Hematopoietic multipotent progenitor cell treated with erythropoietin and hydrocortisone succinate and interleukin-3 and kit ligand, for 17 days (in vitro differentiated cells): ENCODE measurements around the gene PIBF1.
"Not testable (repeated sequence)": the region's sequence is repeated elsewhere in the genome, so short reads cannot be mapped to it uniquely, and the experiment has no call there.

Source experiments
- DNase-seq: peaks from one replicate; pipeline ENCODE4 v3.0.0-alpha.2; 2015; ENCODE audit warnings: low spot score

PIBF1 gene

DNA sequence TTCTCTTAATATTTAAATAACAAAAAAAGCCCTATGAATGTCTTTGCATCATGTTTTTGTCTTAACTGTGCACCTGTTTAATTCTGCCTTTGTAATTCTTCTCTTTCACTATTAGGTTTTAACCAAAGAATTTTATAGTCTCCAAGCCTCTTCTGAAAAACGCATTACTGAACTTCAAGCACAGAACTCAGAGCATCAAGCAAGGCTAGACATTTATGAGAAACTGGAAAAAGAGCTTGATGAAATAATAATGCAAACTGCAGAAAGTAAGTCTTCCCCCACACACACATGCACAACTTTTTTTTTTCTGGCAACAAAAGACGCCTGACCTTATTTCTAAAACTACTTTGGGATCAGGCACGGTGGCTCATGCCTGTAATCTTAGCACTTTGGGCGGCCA lies 126.5 kb downstream of the PIBF1 start:
- no peak for DNase-seq

DNA sequence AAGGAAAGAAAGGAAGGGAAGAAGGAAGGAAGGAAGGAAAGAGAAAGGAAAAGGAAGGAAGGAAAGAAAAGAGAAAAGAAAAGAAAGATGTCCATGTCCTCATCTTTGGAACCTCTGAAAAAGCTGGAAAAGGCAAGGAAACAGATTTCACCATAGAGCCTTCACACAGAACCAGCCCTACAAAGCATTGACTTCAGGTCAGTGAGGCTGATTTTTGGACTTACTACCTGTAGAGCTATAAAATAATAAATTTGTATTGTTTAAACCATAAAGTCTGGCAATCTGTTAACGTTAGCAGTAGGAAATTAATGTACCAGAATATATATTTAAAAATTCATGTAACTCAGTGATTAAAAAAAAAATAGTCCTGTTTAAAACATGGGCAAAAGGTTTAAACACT lies 130.0 kb downstream of the PIBF1 start:
- DNase-seq, result no peak

DNA sequence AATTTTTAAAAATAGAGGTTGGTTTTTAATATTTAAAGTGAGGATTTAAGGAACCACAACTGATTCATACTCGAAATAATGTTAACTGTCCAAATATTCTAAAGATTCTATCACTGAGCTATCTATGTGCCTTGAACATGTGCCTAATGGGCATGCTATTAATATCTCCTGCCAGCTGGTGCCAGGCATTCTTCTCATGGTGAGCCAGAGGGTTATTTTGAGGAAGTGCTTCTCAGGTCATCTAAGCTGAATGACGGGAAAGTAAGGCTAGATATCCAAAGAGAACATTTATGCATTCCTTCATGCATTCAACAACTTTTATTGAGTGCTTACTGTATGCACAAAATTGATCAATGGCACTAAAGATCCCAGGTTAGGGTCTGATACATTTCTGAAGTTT lies 138.2 kb downstream of the PIBF1 start:
- no peak for DNase-seq

DNA sequence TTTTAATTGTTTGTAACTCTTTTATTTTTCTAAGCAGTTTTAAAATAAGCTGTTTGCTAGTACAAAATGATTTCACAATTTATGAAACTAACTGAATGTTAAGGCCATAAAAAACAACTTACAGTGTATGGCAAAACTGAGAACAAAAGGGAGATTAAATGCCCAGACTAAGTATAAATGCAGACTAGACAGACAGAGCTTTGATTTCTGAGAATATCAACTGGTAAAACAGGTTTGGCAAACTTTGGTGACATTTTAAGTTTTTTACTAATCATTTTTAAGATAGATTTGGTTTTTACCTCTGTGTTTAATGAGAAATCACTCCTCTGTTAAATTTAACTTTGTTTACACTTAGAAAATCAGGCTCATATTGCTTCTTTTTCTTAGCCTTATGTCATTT lies 149.4 kb downstream of the PIBF1 start:
- DNase-seq, result no peak

DNA sequence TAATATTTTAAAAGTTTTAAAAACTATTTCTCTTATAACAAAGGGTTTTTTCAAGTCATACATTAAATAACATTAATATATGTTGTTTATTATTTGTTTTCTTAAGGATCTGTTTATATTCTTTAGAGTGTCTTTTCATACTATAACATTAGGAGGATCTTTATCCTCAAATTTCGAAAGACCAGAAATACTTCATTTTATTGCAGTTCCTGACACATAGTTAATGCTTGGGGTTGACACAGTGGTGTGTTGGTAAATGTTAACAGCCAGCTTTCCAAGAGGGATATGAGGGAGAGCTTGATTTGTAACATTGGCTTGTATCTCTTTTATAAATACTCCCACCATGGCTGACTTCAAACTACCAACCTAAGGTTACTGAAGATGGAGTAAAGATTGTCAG lies 150.3 kb downstream of the PIBF1 start:
- no peak for DNase-seq

DNA sequence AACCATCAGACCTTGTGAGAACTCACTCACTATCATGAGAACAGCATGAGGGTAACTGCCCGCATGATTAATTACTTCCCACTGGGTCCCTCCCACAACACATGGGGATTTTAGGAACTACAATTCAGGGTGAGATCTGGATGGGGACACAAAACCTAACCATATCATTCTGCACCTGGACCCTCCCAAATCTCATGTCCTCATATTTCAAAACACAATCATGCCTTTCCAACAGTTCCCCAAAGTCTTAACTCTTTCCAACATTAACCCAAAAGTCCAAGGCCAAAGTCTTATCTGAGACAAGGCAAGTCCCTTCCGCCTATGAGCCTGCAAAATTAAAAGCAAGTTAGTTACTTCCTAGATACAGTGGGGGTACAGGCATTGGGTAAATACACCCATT lies 164.3 kb downstream of the PIBF1 start:
- DNase-seq, result not testable (repeated sequence)

DNA sequence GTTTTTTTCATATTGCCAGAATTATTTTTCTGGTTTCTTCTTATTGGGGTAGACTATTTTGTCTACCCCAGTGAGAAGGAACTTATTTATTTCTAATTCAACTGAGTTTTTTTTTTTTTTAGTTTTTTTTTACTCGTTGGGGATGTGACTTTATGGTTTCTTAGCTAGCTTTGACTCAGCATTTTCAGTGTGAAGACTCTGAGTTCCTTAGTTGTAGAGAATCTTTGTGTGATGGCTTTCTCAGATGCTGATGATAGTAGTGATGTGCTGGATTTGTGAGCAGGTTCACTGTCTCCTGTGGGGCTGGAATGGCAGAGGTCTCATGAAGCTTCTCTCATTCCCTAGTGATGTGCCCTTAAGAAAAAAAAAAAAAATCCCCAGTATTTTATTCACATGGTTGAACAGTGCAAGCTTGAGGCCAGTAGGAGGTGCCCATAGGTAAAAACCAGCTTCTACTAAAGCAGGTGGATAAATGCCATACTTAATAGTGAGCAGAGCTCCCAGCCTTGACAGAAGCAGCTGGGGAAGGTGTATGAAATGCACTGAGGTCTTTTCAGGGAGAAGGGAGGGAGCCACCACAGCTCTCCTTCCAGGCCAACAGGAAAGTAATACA lies 170.7 kb downstream of the PIBF1 start:
- DNase-seq, result no peak

DNA sequence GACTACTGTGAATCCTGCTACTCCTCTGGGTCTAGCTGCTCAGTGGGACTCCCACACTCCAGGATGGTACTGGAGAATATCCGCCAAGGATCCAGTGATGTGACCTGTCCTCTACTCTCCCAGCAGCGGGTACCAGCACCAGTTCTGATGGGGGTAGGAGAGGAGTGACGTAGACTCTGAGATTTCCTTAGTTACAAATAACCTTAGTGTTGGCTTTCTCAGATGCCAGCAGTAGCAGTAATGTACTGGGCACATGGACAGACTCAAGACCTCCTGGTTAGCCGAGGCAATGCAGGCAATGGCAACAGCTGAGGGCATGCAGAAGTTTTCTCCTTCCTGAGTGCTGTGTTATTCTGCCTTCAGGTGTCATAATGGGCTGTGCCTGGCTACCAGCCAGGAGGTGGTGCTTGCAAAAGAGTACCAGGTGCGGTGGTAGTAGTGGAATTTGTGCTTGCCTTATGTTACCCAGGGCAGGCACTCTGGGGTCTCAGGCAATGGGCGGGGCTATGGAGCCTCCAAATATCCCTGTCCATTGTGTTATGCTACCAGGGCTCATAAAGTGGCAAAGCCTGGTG lies 171.5 kb downstream of the PIBF1 start:
- no peak for DNase-seq

DNA sequence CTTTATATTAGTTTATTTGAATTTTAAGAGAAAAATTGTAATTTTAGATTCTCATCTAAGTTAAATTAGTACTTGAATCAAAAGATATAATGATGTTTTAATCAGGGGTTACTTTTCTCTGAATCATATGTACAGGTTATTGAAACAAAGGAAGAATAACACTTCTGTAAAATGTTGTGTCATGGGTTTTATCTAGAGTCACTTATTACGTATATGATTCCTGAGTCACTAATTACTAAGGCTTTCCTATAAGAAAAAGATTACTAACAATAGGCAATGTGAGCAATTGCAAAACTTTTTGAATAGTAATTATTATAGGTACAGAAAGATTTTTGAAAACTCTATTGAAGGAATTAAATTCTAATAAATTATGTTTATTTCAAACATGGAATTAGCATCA lies 177.7 kb downstream of the PIBF1 start:
- DNase-seq, result no peak

DNA sequence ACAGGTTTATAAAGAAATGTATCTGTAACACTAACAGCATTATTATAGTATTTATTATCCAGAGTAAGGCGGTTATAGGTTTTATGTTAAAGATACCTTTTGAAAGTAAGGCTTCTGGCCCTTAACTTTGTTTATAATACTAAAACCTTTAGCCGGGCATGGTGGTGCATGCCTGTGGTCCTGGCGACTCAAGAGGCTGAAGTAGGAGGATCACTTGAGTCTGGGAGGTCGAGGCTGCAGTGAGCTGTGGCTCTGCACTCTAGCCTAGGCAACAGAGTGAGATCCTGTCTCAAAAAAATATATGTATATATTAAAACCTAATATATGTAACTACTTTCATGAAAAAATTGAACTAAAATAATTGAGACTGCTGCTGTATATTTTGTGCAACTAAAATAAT lies 178.2 kb downstream of the PIBF1 start:
- DNase-seq, result no peak

DNA sequence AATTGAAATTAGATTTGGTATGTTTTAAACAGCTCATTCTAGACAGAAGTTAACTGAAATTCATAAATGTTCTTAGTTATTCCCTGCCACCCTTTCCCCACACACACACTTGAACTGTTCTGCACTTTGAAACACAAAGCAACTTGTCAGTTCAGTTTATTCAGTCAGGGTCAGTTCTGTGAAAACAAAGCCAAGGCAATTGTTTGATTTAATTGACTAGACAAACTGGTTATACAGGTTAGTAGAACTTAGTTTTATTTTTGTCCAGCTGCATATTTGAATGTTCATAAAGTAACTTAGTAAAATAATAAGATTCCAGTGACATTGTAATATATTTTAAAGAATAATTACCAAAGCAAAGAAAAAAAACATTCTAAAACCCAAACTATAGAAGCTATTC lies 178.6 kb downstream of the PIBF1 start:
- DNase-seq, result no peak

DNA sequence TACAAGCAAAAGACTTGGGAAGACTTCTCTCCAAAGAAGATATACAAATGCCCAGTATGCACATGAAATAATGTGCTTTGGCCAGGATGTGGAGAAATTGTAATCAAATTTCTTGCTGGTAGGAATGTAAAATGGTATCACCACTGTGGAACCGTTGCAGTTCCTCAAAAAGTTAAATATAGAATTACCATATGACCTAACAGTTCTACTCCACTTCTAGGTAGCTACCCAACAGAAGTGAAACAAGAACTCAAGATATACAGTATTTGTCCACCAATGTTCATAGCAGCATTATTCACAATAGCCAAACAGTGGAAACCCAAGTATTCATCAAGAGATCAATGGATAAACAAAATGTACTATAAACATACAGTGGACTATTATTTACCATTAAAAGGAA lies 181.8 kb downstream of the PIBF1 start:
- DNase-seq, result no peak

DNA sequence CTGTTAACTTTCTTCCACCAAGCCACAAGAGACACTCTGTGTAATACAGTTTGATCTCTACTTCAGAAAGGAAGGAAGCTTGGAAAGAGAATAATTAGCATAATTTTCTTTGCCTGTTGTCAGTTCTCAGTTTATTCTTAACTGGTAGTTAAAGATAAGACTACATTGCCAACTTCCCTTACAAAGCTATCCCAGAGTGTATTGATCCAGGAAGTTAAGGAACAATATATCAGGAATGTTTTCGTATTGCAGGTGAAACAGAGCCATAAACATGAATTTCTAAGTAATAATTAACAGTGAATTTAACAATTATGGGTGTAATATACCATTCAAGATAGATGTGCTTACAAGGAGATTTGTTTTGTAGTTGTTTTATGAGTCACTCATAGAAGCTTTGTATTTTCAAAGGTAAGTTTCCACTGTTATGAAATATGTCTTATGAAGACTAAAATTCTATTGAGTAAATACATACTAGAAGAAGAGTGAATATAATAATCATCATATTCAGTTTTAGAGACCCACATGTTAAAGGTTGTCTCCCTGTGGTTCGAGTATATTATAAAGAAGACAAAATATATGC lies 188.5 kb downstream of the PIBF1 start:
- no peak for DNase-seq

DNA sequence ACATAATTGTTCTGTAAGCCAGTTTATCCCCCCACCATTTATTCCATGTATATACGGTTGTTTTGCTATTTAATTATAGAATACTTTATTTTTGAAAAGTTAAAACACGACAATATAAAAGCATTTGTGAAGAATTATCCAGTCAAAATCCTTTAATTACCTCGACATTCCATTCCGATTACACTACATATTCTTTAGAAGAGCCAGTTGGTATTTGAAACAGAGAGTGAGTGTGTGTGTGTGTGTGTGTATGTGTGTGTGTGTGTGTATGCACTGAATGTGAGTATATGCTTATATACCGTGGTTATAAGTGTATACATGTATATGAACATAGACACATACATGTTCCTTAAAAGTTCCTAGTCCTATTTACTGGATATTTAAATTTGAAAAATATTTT lies 189.0 kb downstream of the PIBF1 start:
- DNase-seq, result no peak

DNA sequence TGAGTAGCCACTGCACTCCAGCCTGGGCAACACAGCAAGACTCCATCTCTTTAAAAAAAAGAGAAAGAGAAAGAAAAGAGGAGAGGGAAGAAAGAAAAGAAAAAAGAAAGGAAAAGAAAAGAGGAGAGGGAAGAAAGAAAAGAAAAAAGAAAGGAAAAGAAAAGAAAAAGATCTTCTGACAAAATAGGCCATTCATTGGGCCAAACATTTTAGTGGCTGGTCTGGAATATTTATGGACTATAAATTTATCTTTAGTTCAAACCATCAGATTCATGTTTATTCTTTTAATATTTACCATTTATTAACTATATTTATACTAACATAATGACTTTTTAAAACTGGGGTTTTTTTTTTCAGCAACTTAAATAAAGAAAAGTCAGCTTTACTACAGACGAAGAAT lies 191.3 kb downstream of the PIBF1 start:
- no peak for DNase-seq

DNA sequence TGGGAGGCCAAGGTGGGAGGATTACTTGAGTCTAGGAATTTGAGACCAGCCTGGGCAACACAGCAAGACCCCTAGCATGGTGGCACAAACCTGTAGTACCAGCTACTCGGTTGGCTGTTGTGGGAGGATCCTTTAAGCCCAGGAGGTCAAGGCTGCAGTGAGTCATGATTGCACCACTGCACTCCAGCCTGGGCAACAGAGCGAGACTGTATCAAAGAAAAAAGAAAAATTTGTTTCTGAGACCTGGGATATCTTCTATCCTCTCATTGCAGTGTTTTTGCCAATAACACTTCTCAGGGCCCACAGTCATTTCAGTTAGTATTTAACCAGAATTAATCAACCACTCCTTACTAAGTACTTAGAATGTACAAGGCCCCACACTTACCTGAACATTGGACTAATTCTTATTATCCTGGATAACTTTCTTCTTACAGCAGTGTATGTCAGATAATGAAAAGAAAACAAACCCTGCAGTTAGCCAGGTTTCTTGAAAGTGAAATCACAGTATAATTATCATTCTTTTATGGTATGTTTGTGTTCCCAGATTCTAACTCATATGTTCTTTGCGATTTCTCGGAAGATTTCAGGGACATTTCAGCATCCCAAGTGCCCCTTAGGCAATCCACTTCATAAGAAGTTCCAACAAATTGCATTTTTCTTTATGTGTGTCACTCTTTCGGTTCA lies 201.3 kb downstream of the PIBF1 start:
- DNase-seq, result no peak

DNA sequence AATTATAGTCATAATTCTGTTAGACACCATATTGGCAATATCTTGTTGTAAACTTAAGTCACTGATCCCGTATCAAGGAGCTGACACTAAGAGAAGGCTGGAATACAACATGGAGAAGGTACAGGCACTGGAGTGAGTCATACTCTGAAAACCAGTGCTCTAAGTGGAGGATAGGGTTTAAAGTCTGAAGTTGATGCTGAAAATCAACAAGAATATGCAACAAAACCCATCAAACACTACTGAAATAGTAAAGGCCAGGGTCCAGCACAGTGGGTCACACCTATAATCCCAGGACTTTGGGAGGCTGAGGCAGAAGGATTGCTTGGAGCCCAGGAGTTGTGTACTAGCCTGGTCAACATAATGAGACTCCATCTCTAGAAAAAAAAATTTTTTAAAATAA lies 203.7 kb downstream of the PIBF1 start:
- no peak for DNase-seq

DNA sequence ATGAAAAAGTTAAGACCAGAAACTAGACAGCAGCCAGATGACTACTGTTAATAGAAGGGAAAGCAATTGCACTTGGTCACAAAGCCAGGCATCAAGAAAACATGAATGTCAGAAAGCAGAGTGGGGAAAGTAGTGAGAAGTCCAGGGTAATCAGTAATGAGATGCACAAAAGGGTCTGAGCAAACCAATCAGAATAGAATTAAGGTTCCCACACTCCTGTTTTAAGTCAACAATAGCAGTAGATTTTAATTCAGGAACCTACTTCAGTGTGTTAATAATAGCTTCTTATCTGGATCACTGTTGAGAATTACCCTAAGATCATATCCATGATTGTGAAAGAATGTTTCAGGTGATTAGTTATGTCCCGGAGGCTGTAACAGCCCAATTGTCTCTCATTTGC lies 204.3 kb downstream of the PIBF1 start:
- DNase-seq, result no peak

DNA sequence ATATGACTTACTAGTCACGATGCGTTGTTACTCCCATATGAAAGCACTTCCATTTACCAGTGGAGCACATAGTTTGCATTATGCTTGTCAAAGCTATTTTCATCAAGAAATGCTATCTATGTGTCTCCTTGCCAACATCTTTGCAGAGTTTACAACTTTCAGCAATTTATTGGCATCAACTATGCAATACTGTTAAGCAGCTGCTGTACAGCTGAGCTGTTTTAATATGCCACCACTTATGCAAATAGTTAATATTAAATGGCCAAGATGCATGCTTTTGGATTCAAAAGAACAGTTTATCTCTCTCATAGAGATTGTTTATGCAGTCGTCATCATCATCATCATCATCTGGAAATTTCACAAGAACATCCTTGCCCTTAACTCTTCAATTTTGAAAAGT lies 209.0 kb downstream of the PIBF1 start:
- DNase-seq, result no peak

DNA sequence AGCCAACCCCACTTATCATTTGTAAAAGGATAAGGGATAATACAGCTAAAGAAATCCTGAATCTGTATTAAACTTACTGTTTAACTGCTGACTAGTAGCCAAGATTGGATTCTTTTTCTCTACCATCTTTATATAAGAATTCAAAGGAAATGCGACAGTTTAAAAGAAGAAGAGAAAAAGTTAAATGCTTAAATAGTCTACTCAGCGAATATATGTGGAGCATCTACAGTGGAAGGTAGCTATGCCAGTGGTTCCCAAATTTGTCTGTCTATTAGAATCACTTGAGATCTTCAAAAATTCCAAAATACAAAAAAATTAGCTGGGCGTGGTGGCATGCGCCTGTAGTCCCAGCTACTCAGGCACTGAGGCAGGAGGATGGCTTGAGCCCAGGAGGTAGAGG lies 216.1 kb downstream of the PIBF1 start:
- no peak for DNase-seq

DNA sequence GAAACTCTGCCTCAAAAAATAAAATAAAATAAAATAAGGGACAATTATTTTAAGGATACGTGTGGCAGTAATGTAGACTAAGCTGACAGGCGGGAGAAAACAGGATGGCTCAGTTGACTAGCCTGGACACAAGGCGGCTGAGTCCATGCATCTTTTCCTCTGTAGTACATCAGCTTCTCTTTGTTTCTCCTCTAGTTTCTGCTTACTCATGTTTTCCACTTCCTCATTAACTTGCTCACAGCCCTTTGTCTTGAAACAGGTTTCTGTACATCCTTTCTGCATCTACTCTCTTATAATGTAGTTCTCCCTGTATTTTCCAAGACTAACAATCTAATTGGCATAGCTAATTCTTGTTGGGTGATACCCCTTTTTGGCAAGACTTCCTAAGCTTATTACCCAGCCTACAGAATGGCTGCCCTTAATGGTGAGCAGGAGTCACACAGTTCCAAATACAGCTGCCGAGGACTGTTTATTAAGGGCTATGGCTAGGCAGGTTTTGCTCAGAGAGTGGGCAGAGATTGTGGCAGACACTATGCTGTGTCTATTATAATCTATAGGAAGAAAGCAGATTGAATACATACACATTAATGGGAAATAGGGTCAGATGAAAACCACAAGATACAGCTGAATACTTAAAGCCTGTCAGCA lies 218.2 kb downstream of the PIBF1 start:
- no peak for DNase-seq

DNA sequence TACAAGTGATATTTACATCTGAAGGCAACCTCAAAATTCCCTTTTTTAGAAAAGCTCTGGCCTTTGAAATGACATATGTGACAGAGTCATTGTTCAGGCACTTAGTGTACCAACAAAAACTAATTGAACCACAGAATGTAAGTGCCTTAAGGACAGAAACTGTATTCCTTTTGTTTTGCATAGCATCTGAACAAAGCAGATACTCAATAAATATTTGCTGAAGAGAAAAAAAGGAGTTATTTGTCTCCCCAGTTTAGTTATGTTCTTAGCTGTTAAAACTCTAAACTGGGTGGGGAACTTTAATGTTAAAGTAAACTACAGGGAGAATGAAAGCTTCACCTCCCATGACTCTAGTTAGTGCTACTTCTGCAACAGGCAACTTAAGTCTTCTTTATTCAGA lies 220.0 kb downstream of the PIBF1 start:
- no peak for DNase-seq

DNA sequence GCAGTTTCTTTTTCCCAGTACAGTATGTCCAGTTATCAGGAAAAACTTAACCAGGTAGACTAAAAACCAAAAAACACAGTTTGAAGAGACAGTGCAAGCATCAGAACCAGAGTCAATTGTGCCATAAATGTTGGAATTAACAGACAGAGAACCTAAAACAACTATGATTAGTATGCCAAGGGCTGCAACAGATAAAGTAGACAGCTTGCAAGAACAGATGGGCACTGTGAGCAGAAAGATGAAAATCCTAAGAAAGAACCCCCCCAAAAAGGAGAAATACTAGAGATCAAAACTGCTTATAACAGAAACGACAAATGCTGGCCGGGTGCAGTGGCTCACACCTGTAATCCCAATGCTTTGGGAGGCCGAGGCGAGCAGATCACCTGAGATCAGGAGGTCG lies 229.8 kb downstream of the PIBF1 start:
- no peak for DNase-seq
